HEK293 (cell line): ENCODE data around the gene NTSR1.
A peak's percentile ranks its signal among the peaks of the same experiment; 100 is the strongest.

Experiments
- CTCF ChIP-seq: fragments of 450-650 bp; formaldehyde crosslinking; IDR thresholded peaks from 2 replicates; pipeline ENCODE4 v1.5.1; 2016; ENCODE audit warnings: missing biosample characterization, missing genetic modification characterization
- GLIS2 ChIP-seq: fragments of 450-650 bp; formaldehyde crosslinking; IDR thresholded peaks from 2 replicates; pipeline ENCODE4 v1.5.1; 2016; ENCODE audit warnings: missing biosample characterization, missing genetic modification characterization
- HOXD13 ChIP-seq: sonication (generic); formaldehyde crosslinking; IDR thresholded peaks from 2 replicates; pipeline ENCODE4 v1.8.0; 2022; ENCODE audit warnings: missing genetic modification reagents, borderline replicate concordance
- KLF8 ChIP-seq: fragments of 450-650 bp; formaldehyde crosslinking; IDR thresholded peaks from 2 replicates; pipeline ENCODE4 v1.5.1; 2016; ENCODE audit warnings: missing biosample characterization, missing genetic modification characterization
- MEIS1 ChIP-seq: sonication (generic); formaldehyde crosslinking; IDR thresholded peaks from 2 replicates; pipeline ENCODE4 v1.8.1; 2022; ENCODE audit warnings: missing genetic modification reagents, mild to moderate bottlenecking, borderline replicate concordance
- PRDM1 ChIP-seq: fragments of 450-650 bp; formaldehyde crosslinking; IDR thresholded peaks from 2 replicates; pipeline ENCODE4; 2016; ENCODE audit warnings: missing biosample characterization, missing genetic modification characterization
- PRDM4 ChIP-seq: fragments of 450-650 bp; formaldehyde crosslinking; IDR thresholded peaks from 2 replicates; pipeline ENCODE4 v1.5.1; 2017; ENCODE audit warnings: missing biosample characterization, missing genetic modification characterization
- SCRT1 ChIP-seq: fragments of 450-650 bp; formaldehyde crosslinking; IDR thresholded peaks from 2 replicates; pipeline ENCODE4 v1.5.1; 2016; ENCODE audit warnings: missing biosample characterization, missing genetic modification characterization, borderline replicate concordance
- SETDB1 ChIP-seq: IDR thresholded peaks from one replicate; pipeline ENCODE4 v1.6.1; 2017; ENCODE audit warnings: mild to moderate bottlenecking, low read length, moderate library complexity, mixed read lengths; ENCODE audit not compliant: insufficient read length
- SP2 ChIP-seq: fragments of 450-650 bp; formaldehyde crosslinking; IDR thresholded peaks from 2 replicates; pipeline ENCODE4 v1.5.1; 2016; ENCODE audit warnings: missing biosample characterization, missing genetic modification characterization
- TRIM28 ChIP-seq: IDR thresholded peaks from 2 replicates; pipeline ENCODE4 v1.6.1; 2011; ENCODE audit warnings: low read length, control low read depth, borderline replicate concordance
- WT1 ChIP-seq: fragments of 450-650 bp; formaldehyde crosslinking; IDR thresholded peaks from 2 replicates; pipeline ENCODE4 v1.5.1; 2016; ENCODE audit warnings: missing biosample characterization, missing genetic modification characterization
- ZBTB1 ChIP-seq: fragments of 450-650 bp; formaldehyde crosslinking; IDR thresholded peaks from 2 replicates; pipeline ENCODE4 v1.5.1; 2016; ENCODE audit warnings: missing biosample characterization, missing genetic modification characterization
- ZFHX2 ChIP-seq: fragments of 450-650 bp; formaldehyde crosslinking; conservative IDR thresholded peaks from 2 replicates; pipeline ENCODE4 v1.5.1; 2016; ENCODE audit warnings: missing biosample characterization, missing genetic modification characterization
- ZNF175 ChIP-seq: fragments of 450-650 bp; formaldehyde crosslinking; IDR thresholded peaks from 2 replicates; pipeline ENCODE4 v1.5.1; 2016; ENCODE audit warnings: missing biosample characterization, missing genetic modification characterization
- ZNF18 ChIP-seq: fragments of 450-650 bp; formaldehyde crosslinking; IDR thresholded peaks from 2 replicates; pipeline ENCODE4 v1.5.1; 2016; ENCODE audit warnings: missing biosample characterization, missing genetic modification characterization
- ZNF184 ChIP-seq: fragments of 450-650 bp; IDR thresholded peaks from 2 replicates; pipeline ENCODE4 v1.5.1; 2018; ENCODE audit warnings: missing biosample characterization, mild to moderate bottlenecking, missing genetic modification characterization
- ZNF211 ChIP-seq: fragments of 450-650 bp; formaldehyde crosslinking; IDR thresholded peaks from 2 replicates; pipeline ENCODE4 v1.5.1; 2016; ENCODE audit warnings: low read depth, missing biosample characterization, missing genetic modification characterization
- ZNF223 ChIP-seq: fragments of 450-650 bp; formaldehyde crosslinking; IDR thresholded peaks from 2 replicates; pipeline ENCODE4 v1.5.1; 2016; ENCODE audit warnings: missing biosample characterization, missing genetic modification characterization
- ZNF302 ChIP-seq: fragments of 450-650 bp; formaldehyde crosslinking; IDR thresholded peaks from 2 replicates; pipeline ENCODE4 v1.5.1; 2016; ENCODE audit warnings: missing biosample characterization, missing genetic modification characterization, low read depth
- ZNF426 ChIP-seq: fragments of 450-650 bp; formaldehyde crosslinking; IDR thresholded peaks from 2 replicates; pipeline ENCODE4 v1.5.1; 2017; ENCODE audit warnings: missing biosample characterization, missing genetic modification characterization, mild to moderate bottlenecking, inconsistent platforms, moderate library complexity
- ZNF549 ChIP-seq: fragments of 450-650 bp; IDR thresholded peaks from 2 replicates; pipeline ENCODE4 v1.5.1; 2018; ENCODE audit warnings: missing biosample characterization, missing genetic modification characterization, mild to moderate bottlenecking, inconsistent platforms, moderate library complexity
- ZNF580 ChIP-seq: fragments of 450-650 bp; formaldehyde crosslinking; IDR thresholded peaks from 2 replicates; pipeline ENCODE4 v1.5.1; 2016; ENCODE audit warnings: missing biosample characterization, missing genetic modification characterization
- ZNF600 ChIP-seq: fragments of 450-650 bp; formaldehyde crosslinking; IDR thresholded peaks from 2 replicates; pipeline ENCODE4 v1.5.1; 2016; ENCODE audit warnings: missing biosample characterization, missing genetic modification characterization
- ZNF624 ChIP-seq: fragments of 450-650 bp; formaldehyde crosslinking; IDR thresholded peaks from 2 replicates; pipeline ENCODE4 v1.5.1; 2017; ENCODE audit warnings: missing biosample characterization, missing genetic modification characterization
- ZNF626 ChIP-seq: fragments of 450-650 bp; sonication (Bioruptor Pico); formaldehyde crosslinking; IDR thresholded peaks from 2 replicates; pipeline ENCODE4 v1.5.1; 2018; ENCODE audit warnings: missing biosample characterization, missing genetic modification characterization, inconsistent platforms
- ZNF639 ChIP-seq: fragments of 450-650 bp; formaldehyde crosslinking; IDR thresholded peaks from 2 replicates; pipeline ENCODE4 v1.5.1; 2016; ENCODE audit warnings: missing biosample characterization, missing genetic modification characterization
- ZNF692 ChIP-seq: fragments of 450-650 bp; formaldehyde crosslinking; IDR thresholded peaks from 2 replicates; pipeline ENCODE4 v1.5.1; 2016; ENCODE audit warnings: missing biosample characterization, missing genetic modification characterization
- ZNF785 ChIP-seq: fragments of 450-650 bp; formaldehyde crosslinking; IDR thresholded peaks from 2 replicates; pipeline ENCODE4 v1.5.1; 2016; ENCODE audit warnings: missing biosample characterization, missing genetic modification characterization
- ZNF792 ChIP-seq: fragments of 450-650 bp; formaldehyde crosslinking; IDR thresholded peaks from 2 replicates; pipeline ENCODE4 v1.5.1; 2016; ENCODE audit warnings: missing biosample characterization, missing genetic modification characterization
- ZSCAN5A ChIP-seq: fragments of 450-650 bp; formaldehyde crosslinking; IDR thresholded peaks from 2 replicates; pipeline ENCODE4 v1.5.1; 2016; ENCODE audit warnings: missing biosample characterization, missing genetic modification characterization

The NTSR1 gene

GRCh38 chr20:62795023-62795761, 86.6 kb downstream of the NTSR1 start (continued):
- no peak; the same call in none of the 2 replicates for TF ChIP-seq ZNF580 (tag by site-specific recombination)
- peak; percentile 66; the same call in 1 of the 2 replicates for TF ChIP-seq ZNF692
- TF ChIP-seq PRDM4 (tag by site-specific recombination) = no peak
- no peak for TF ChIP-seq HOXD13
- TF ChIP-seq ZNF639 (tag by site-specific recombination) = no peak
- TF ChIP-seq ZNF624 = no peak
- TF ChIP-seq ZNF792 (tag by site-specific recombination) = no peak
- no peak for TF ChIP-seq ZNF426
- peak; percentile 66 for TF ChIP-seq SP2
- TF ChIP-seq ZNF626 (tag by site-specific recombination) = no peak
- no peak for TF ChIP-seq ZNF211 (tag by site-specific recombination)
- TF ChIP-seq ZNF184 (tag by site-specific recombination) = no peak
- peak; percentile 58; the same call in 1 of the 2 replicates for TF ChIP-seq ZSCAN5A (tag by site-specific recombination)
- no peak for TF ChIP-seq ZNF18 (tag by site-specific recombination)
- no peak for TF ChIP-seq ZNF302 (tag by site-specific recombination)
- TF ChIP-seq ZFHX2 (tag by site-specific recombination) = peak; percentile 57; the same call in 1 of the 2 replicates
- peak; percentile 69 for TF ChIP-seq ZNF600 (tag by site-specific recombination)
- no peak for TF ChIP-seq MEIS1 (CRISPR knock-in tag)
- no peak for TF ChIP-seq ZNF785 (tag by site-specific recombination)
- no peak for TF ChIP-seq ZNF549 (tag by site-specific recombination)
- TF ChIP-seq ZNF175 = no peak
- TF ChIP-seq SETDB1 = no peak
- TF ChIP-seq WT1 (tag by site-specific recombination) = no peak
- TF ChIP-seq TRIM28 = no peak
- TF ChIP-seq SCRT1 (tag by site-specific recombination) = no peak
- no peak for TF ChIP-seq CTCF (tag by site-specific recombination)
- peak; percentile 70 for TF ChIP-seq GLIS2 (tag by site-specific recombination)
- peak; percentile 70 for TF ChIP-seq PRDM1 (tag by site-specific recombination)
- TF ChIP-seq ZNF223 (tag by site-specific recombination) = no peak
- TF ChIP-seq ZBTB1 (tag by site-specific recombination) = peak; percentile 3; the same call in 1 of the 2 replicates
- TF ChIP-seq KLF8 (tag by site-specific recombination) = no peak; the same call in 1 of the 2 replicates
